Lower lobe of right lung (tissue), 2 donors: Measurements from ENCODE around the gene MTUS2. TPM values are rescaled to one million over a fixed set of nuclear protein-coding genes. Genes with fewer than 3 reads are reported as not detected.
"Not testable (repeated sequence)": the region's sequence is repeated elsewhere in the genome, so short reads cannot be mapped to it uniquely, and the experiment has no call there.

ENCODE experiments used
- ATAC-seq, 2 donors: fragments of 200-7000 bp; cut with Tn5 transposase; one replicate each; pipeline ENCODE4 v1.9.1; 2020 to 2022; ENCODE audit warnings: mild to moderate bottlenecking in 2 of 2, moderate library complexity in 2 of 2
- DNase-seq: peaks from one replicate; pipeline ENCODE4 v3.0.0-alpha.2; 2020
- H3K27ac ChIP-seq: fragments of 200-600 bp; one replicate; pipeline ENCODE4 v1.8.0; 2022
- H3K27me3 ChIP-seq: fragments of 200-600 bp; one replicate; pipeline ENCODE4 v1.8.0; 2022; ENCODE audit warnings: low read depth
- H3K36me3 ChIP-seq: fragments of 200-600 bp; one replicate; pipeline ENCODE4 v1.8.0; 2022; ENCODE audit warnings: mild to moderate bottlenecking
- H3K4me1 ChIP-seq: fragments of 200-600 bp; one replicate; pipeline ENCODE4 v1.8.0; 2022
- H3K4me3 ChIP-seq: fragments of 200-600 bp; one replicate; pipeline ENCODE4 v1.8.0; 2022; ENCODE audit warnings: mild to moderate bottlenecking
- H3K9me3 ChIP-seq: fragments of 200-600 bp; one replicate; pipeline ENCODE4 v1.8.0; 2022
- CTCF ChIP-seq: fragments of 200-600 bp; IDR thresholded peaks from one replicate; pipeline ENCODE4 v1.8.0; 2022; ENCODE audit warnings: antibody characterized with exemption, mild to moderate bottlenecking
- intact Hi-C: fragments of 100-400 bp; cut with DNase I; formaldehyde crosslinking; loops from one replicate; pipeline ENCODE4 v1.11.0; 2022
- total RNA-seq: library from RNA; stranded (reverse); fragmentation: NEBNext Ultra II Directional; extraction: Animal tissue kit (Norgen Biotek cat#: 25700); gene quantifications from one replicate; pipeline ENCODE4 v1.2.1, GENCODE V29; 2021
- donor health status: DM: no; HTN: yes; CAD: no; lungs with severe emphysema.

MTUS2 gene
- total RNA-seq, 1 donor from 2014 or later, result 0.21 TPM

GRCh38 chr13:28983641-28984040 lies 163.5 kb downstream of the MTUS2 start:
- Histone ChIP-seq H3K4me3 (no peak overlapping the region), H3K27me3 (peaks cover 7% of the 10 kb centered on the region), H3K9me3 (no peaks in the 10 kb centered on the region), H3K36me3 (no peaks in the 10 kb centered on the region), H3K4me1 (no peaks in the 10 kb centered on the region), H3K27ac (no peak overlapping the region)
- ATAC-seq (no peak), DNase-seq (no peak)
- intact Hi-C loops, result no loop called here
- TF ChIP-seq CTCF, result no peak

DNA sequence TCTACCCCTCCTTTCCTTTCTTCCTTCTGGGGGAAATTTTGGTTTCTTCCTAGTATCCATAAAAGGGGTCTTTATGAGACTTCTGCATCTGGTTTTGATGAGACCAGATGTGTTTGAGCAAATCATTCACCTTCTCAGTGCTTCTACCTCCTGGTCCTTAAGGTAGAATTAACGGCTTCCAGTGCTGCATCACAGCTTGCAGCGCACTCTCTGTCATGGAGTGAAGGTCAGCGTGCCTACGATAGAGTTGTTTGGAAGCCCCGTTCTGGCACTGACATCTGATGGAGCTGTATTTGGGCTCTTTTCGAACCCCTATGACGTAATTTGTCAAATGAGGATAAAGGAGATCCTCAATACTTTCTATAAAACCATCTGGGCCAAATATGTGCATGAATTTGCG lies 164.2 kb downstream of the MTUS2 start:
- ATAC-seq, result no peak
- intact Hi-C loops, result no loop called here
- Histone ChIP-seq H3K4me1 (no peaks in the 10 kb centered on the region), H3K4me3 (no peak overlapping the region), H3K27me3 (peaks cover 7% of the 10 kb centered on the region), H3K36me3 (no peaks in the 10 kb centered on the region), H3K27ac (no peak overlapping the region), H3K9me3 (no peaks in the 10 kb centered on the region)
- DNase-seq, result no peak
- TF ChIP-seq CTCF, result no peak

GRCh38 chr13:28984825-28985224 lies 164.7 kb downstream of the MTUS2 start:
- no peak for ATAC-seq
- Histone ChIP-seq H3K36me3 (no peaks in the 10 kb centered on the region), H3K27me3 (peaks cover 7% of the 10 kb centered on the region), H3K4me1 (no peaks in the 10 kb centered on the region), H3K9me3 (no peaks in the 10 kb centered on the region), H3K27ac (no peak overlapping the region), H3K4me3 (no peak overlapping the region)
- TF ChIP-seq CTCF, result no peak
- intact Hi-C loops, result no loop called here
- no peak for DNase-seq

DNA sequence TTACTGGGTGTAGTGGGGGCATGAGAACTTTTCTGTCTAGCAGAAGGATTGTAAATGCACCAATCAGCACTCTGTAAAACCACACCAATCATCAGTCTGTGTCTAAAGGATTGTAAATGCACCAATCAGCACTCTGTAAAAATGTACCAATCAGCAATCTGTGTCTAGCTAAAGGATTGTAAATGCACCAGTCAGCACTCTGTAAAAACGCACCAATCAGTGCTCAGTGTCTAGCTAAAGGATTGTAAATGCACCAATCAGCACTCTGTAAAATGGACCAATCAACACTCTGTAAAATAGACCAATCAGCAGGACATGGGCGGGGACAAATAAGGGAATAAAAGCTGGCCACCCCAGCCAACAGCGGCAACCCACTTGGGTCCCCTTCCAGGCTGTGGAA lies 170.2 kb downstream of the MTUS2 start:
- ATAC-seq, H3K27me3 ChIP-seq, H3K4me1 ChIP-seq, DNase-seq, H3K4me3 ChIP-seq, H3K36me3 ChIP-seq, H3K27ac ChIP-seq, intact Hi-C loops, H3K9me3 ChIP-seq: not testable (repeated sequence)

DNA sequence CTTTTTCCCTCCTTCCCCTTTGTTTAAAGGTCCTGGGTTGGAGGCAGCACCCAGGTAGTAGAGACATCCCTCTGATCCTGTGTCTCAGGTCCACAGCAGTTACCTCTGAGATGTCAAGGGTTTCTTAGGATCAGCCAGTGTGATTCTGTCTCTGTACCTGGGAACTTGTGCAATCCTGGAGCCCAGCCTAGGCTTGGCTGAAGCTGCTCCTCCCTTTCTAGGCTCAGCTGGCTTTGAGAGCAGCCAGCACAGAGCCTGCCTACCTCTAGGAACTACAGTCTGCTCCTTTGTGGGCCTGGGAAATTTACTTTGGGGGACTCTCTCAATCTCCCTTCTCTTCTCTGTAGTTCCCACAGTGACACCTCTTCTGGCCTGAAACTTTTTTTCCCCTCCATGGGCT lies 171.6 kb downstream of the MTUS2 start:
- no peak overlapping the region for H3K4me3 ChIP-seq
- no peak for TF ChIP-seq CTCF
- intact Hi-C loops, result no loop called here
- H3K4me1 ChIP-seq, result no peaks in the 10 kb centered on the region
- DNase-seq, result no peak
- ATAC-seq, result no peak
- H3K9me3 ChIP-seq, result no peaks in the 10 kb centered on the region
- H3K36me3 ChIP-seq, result no peaks in the 10 kb centered on the region
- no peak overlapping the region for H3K27ac ChIP-seq
- H3K27me3 ChIP-seq, result no peaks in the 10 kb centered on the region

GRCh38 chr13:29000826-29001225 lies 180.7 kb downstream of the MTUS2 start:
- DNase-seq, result no peak
- no peak for TF ChIP-seq CTCF
- no peaks in the 10 kb centered on the region for H3K9me3 ChIP-seq
- no peak overlapping the region for H3K27ac ChIP-seq
- no peak for ATAC-seq
- H3K4me3 ChIP-seq, result no peak overlapping the region
- intact Hi-C loops, result no loop called here
- H3K4me1 ChIP-seq, result no peaks in the 10 kb centered on the region
- no peaks in the 10 kb centered on the region for H3K27me3 ChIP-seq
- H3K36me3 ChIP-seq, result no peaks in the 10 kb centered on the region
